Activated T-cell treated with anti-CD3 and anti-CD28 coated beads, Interleukin-2, amount 50 U/mL, for 48 hours (primary cell): ENCODE measurements around the gene LRIF1.
"Not testable (repeated sequence)": the region's sequence is repeated elsewhere in the genome, so short reads cannot be mapped to it uniquely, and the experiment has no call there.

Experiments
- DNase-seq, 2 experiments: peaks; one replicate each; pipeline ENCODE4 v3.0.0-alpha.2; 2020

LRIF1 gene, protein sequence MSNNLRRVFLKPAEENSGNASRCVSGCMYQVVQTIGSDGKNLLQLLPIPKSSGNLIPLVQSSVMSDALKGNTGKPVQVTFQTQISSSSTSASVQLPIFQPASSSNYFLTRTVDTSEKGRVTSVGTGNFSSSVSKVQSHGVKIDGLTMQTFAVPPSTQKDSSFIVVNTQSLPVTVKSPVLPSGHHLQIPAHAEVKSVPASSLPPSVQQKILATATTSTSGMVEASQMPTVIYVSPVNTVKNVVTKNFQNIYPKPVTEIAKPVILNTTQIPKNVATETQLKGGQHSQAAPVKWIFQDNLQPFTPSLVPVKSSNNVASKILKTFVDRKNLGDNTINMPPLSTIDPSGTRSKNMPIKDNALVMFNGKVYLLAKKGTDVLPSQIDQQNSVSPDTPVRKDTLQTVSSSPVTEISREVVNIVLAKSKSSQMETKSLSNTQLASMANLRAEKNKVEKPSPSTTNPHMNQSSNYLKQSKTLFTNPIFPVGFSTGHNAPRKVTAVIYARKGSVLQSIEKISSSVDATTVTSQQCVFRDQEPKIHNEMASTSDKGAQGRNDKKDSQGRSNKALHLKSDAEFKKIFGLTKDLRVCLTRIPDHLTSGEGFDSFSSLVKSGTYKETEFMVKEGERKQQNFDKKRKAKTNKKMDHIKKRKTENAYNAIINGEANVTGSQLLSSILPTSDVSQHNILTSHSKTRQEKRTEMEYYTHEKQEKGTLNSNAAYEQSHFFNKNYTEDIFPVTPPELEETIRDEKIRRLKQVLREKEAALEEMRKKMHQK

GRCh38 chr1:110963691-110964454 is at the start of gene LRIF1:
LRIF1 (minus strand) TSS chr1:110963922; CDS start chr1:110963688, 234 bp downstream.
- DNase-seq: peak; percentile 99 to 100

GRCh38 chr1:111008031-111008430 is 44.3 kb upstream of the LRIF1 start:
- DNase-seq: no peak

- DNase-seq: no peak
Measured at GRCh38 chr1:111006556-111006955, 42.8 kb upstream of the LRIF1 start.

- DNase-seq: not testable (repeated sequence)
Measured at GRCh38 chr1:110999607-111000006, 35.9 kb upstream of the LRIF1 start.

- DNase-seq: not testable (repeated sequence)
Measured at GRCh38 chr1:110992329-110992728, 28.6 kb upstream of the LRIF1 start.

GRCh38 chr1:110991295-110991694 is 27.6 kb upstream of the LRIF1 start:
- DNase-seq: not testable (repeated sequence)

DNA sequence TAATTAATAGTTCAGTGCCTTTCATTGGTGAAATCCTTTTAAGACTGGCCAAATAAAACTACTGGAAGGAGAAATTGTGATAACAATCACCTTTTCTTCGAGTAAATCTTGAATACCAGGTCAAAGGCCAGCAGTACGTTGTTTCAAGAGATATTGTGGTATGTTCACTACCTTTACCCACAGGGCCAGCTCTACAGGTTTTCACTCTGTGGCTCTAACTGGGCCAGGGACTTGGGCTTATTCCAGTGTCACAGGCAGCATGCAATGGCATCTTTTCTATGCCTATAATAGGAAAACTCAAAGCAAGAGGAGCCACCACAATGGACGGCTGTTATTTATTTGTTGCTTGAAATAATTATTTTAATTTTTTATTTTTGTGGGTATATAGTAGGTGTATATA is 26.8 kb upstream of the LRIF1 start:
- DNase-seq: no peak

DNA sequence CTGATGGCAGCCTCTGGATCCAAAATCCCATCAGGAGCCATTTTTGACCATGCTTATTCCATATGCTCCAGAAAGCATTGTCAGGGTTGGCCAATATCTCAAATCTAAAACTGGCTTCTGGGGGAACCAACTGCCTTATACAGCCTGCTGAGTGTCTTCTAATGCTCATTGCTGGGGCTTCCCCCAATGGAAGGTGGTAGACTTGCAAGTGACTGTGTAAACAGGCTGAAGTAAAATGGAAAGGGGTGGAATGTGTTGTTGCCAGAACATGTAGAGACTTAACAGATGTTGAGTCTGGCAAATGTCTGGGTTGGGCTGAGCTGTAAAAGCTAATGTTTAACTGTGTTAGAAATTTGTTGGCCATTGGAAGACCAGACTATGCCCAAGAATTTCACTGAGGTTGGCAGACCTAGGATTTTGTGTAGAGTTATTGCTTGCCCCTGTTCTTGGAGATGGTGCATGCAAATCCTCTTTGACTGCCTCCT is 22.7 kb upstream of the LRIF1 start:
- DNase-seq: no peak

GRCh38 chr1:110982320-110982719 is 18.6 kb upstream of the LRIF1 start:
- no peak for DNase-seq

DNA sequence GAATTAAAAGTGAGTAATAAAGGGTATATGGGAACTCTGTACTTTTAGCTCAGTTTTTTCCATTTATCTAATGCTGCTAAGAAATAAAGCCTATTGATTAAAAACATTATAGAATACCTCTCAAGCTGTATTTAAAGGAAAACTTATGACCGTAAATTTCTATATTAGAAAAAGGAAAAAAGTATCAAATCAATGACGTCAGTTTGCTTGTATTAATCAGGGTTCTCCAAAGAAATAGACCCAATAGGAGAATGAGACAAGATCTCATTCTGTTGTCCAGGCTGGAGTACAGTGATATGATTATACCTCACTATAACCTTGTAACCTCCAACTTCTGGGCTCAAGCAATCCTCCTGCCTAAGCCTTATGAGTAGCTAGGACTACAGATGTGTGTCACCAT is 15.4 kb upstream of the LRIF1 start:
- DNase-seq: no peak

GRCh38 chr1:110976089-110976488 is 12.4 kb upstream of the LRIF1 start:
- DNase-seq: no peak

- DNase-seq: no peak
Measured at GRCh38 chr1:110975265-110975664, 11.5 kb upstream of the LRIF1 start.

- no peak for DNase-seq
Measured at GRCh38 chr1:110967256-110967655, 3.5 kb upstream of the LRIF1 start.

GRCh38 chr1:110964455-110964903 is 757 bp upstream of the LRIF1 start:
- no peak for DNase-seq

- DNase-seq: peak; percentile 75 to 77
Measured at GRCh38 chr1:110962892-110963690, 631 bp downstream of the LRIF1 start.

- DNase-seq: no peak
Measured at GRCh38 chr1:110961902-110962301, 1.8 kb downstream of the LRIF1 start.

GRCh38 chr1:110960777-110961420 is 2.8 kb downstream of the LRIF1 start:
- no peak for DNase-seq

- no peak for DNase-seq
Measured at GRCh38 chr1:110957798-110958197, 5.9 kb downstream of the LRIF1 start.

GRCh38 chr1:110956586-110956985 is 7.1 kb downstream of the LRIF1 start:
- no peak for DNase-seq

DNA sequence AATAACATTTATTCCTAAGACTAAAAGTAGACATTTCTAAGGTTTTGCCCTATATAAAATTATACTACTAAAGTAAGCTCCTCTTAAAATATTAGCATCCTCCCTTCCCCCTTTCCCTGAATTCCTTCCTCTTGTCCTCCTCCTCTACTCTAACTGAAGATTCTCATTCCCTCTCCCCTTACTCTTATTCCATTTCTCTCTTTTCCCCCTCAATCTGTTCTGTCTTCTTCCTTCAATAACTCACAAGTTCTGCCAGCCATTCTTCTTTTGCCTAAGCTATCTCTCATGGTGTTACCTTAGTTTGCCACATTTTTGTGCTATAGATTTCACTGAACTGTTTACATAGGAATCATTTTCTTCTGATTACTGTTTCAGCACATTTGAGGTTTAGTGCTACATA is 10.7 kb downstream of the LRIF1 start:
- no peak for DNase-seq

DNA sequence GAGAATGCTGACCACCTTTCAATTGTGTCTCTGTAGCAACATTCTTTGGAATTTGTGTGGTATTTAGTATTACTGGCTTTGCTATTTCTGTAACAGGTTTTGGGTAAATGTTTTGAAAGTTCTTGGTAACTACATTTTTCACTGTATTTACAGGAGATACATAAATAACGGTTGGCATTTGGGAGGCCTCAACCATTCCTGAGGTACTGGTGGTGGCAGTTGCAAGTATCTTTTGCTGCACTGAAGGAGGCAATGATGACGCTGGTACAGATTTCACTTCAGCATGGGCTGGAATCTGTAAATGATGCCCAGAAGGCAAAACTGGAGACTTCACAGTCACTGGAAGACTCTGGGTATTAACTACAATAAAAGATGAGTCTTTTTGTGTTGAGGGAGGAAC is 11.7 kb downstream of the LRIF1 start:
- no peak for DNase-seq

- DNase-seq: no peak
Measured at GRCh38 chr1:110951161-110951560, 12.6 kb downstream of the LRIF1 start.
